Subcutaneous abdominal adipose tissue (tissue), 5 donors: ENCODE measurements around the gene ANGEL2.
A peak's percentile ranks its signal among the peaks of the same experiment; 100 is the strongest.

Experiments used
- H3K27ac ChIP-seq: one replicate; pipeline ENCODE4 v1.7.0; 2013; ENCODE audit warnings: low read depth, mild to moderate bottlenecking, inconsistent platforms, low read length, moderate library complexity
- H3K27me3 ChIP-seq, 5 donors: one replicate each; pipeline ENCODE4 v1.7.0; 2013; ENCODE audit warnings: low read length in 5 of 5, inconsistent platforms in 1 of 5; ENCODE audit not compliant: control insufficient read depth in 5 of 5, insufficient read depth in 4 of 5
- H3K36me3 ChIP-seq, 5 donors: one replicate each; pipeline ENCODE4 v1.7.0; 2013; ENCODE audit warnings: low read length in 5 of 5; ENCODE audit not compliant: control insufficient read depth in 5 of 5, insufficient read depth in 5 of 5
- H3K4me1 ChIP-seq, 5 donors: one replicate each; pipeline ENCODE4 v1.7.0; 2013; ENCODE audit warnings: low read length in 5 of 5, mild to moderate bottlenecking in 3 of 5, moderate library complexity in 1 of 5; ENCODE audit not compliant: control insufficient read depth in 5 of 5, insufficient read depth in 5 of 5
- H3K4me3 ChIP-seq, 5 donors: one replicate each; pipeline ENCODE4 v1.7.0; 2013; ENCODE audit warnings: low read length in 5 of 5, low read depth in 1 of 5
- H3K9ac ChIP-seq, 5 donors: one replicate each; pipeline ENCODE4 v1.7.0; 2013; ENCODE audit warnings: low read length in 5 of 5, mild to moderate bottlenecking in 4 of 5, moderate library complexity in 3 of 5
- H3K9me3 ChIP-seq, 5 donors: one replicate each; pipeline ENCODE4 v1.7.0; 2013; ENCODE audit warnings: low read length in 5 of 5; ENCODE audit not compliant: control insufficient read depth in 5 of 5
- donor health status: healthy.
- donor health status: healthy.
- donor health status: healthy.
- donor health status: healthy.
- donor health status: healthy.

ANGEL2 gene

GRCh38 chr1:212953321-212953720 is 62.3 kb downstream of the ANGEL2 start:
- Histone ChIP-seq H3K36me3 (no peaks in the 10 kb centered on the region), H3K4me1 (peaks cover 2 to 29% (median 22%) of the 10 kb centered on the region in 5 donors), H3K27me3 (peaks cover 15 to 42% (median 33%) of the 10 kb centered on the region in 5 donors), H3K27ac (no peak overlapping the region), H3K4me3 (no peak overlapping the region), H3K9ac (no peak overlapping the region), H3K9me3 (peaks cover 0 to 2% (median 0%) of the 10 kb centered on the region in 5 donors)

GRCh38 chr1:212952641-212952976 is 63.1 kb downstream of the ANGEL2 start:
- no peak overlapping the region for H3K27ac ChIP-seq
- H3K4me3 ChIP-seq: peak overlapping the region in 1 of 5 donors; percentile 3
- H3K9me3 ChIP-seq: peaks cover 0 to 3% (median 0%) of the 10 kb centered on the region in 5 donors
- H3K36me3 ChIP-seq: no peaks in the 10 kb centered on the region
- no peak overlapping the region for H3K9ac ChIP-seq
- peaks cover 15 to 39% (median 31%) of the 10 kb centered on the region in 5 donors for H3K27me3 ChIP-seq
- peaks cover 2 to 29% (median 22%) of the 10 kb centered on the region in 5 donors for H3K4me1 ChIP-seq

GRCh38 chr1:212951947-212952640 is 63.6 kb downstream of the ANGEL2 start:
- H3K27ac ChIP-seq: no peak overlapping the region
- peak overlapping the region in 4 of 5 donors; percentile 35 to 53 (median 44) for H3K4me3 ChIP-seq

GRCh38 chr1:212951126-212951946 is 64.3 kb downstream of the ANGEL2 start:
- H3K27ac ChIP-seq: no peak overlapping the region

More at GRCh38 chr1:212951947-212952640, 63.6 kb downstream of the ANGEL2 start:
- H3K4me1 ChIP-seq: peaks cover 2 to 29% (median 22%) of the 10 kb centered on the region in 5 donors
- H3K27me3 ChIP-seq: peaks cover 15 to 39% (median 31%) of the 10 kb centered on the region in 5 donors
- H3K9ac ChIP-seq: no peak overlapping the region
- H3K9me3 ChIP-seq: peaks cover 0 to 3% (median 0%) of the 10 kb centered on the region in 5 donors
- no peaks in the 10 kb centered on the region for H3K36me3 ChIP-seq

GRCh38 chr1:212950243-212951125 is 65.2 kb downstream of the ANGEL2 start, which contains the start of gene VASH2:
Gene VASH2, plus strand, starts transcription at chr1:212950541. Its CDS starts 1,002 bp downstream, at chr1:212951543.
- H3K27ac ChIP-seq: no peak within 1 kb of the TSS
- peak within 1 kb of the TSS in 2 of 5 donors; percentile 37 to 47 for H3K9ac ChIP-seq
- peaks cover 0 to 3% (median 0%) of the 10 kb centered on the region in 5 donors for H3K9me3 ChIP-seq

More at GRCh38 chr1:212951126-212951946, 64.3 kb downstream of the ANGEL2 start:
- Histone ChIP-seq H3K4me1 (peaks cover 2 to 29% (median 22%) of the 10 kb centered on the region in 5 donors), H3K27me3 (peaks cover 15 to 39% (median 31%) of the 10 kb centered on the region in 5 donors), H3K36me3 (no peaks in the 10 kb centered on the region), H3K9me3 (peaks cover 0 to 3% (median 0%) of the 10 kb centered on the region in 5 donors), H3K9ac (peak overlapping the region in 2 of 5 donors; percentile 37 to 47), H3K4me3 (peak overlapping the region; percentile 67 to 74 (median 69))

GRCh38 chr1:212949771-212950170 is 65.9 kb downstream of the ANGEL2 start:
- Histone ChIP-seq H3K27me3 (peaks cover 15 to 36% (median 31%) of the 10 kb centered on the region in 5 donors), H3K9ac (no peak overlapping the region), H3K36me3 (no peaks in the 10 kb centered on the region), H3K9me3 (peaks cover 0 to 3% (median 0%) of the 10 kb centered on the region in 5 donors), H3K4me1 (peaks cover 2 to 29% (median 22%) of the 10 kb centered on the region in 5 donors), H3K4me3 (peak overlapping the region; percentile 51 to 73 (median 67)), H3K27ac (no peak overlapping the region)

More at GRCh38 chr1:212950243-212951125, 65.2 kb downstream of the ANGEL2 start, which contains the start of gene VASH2:
- Histone ChIP-seq H3K27me3 (peaks cover 15 to 36% (median 31%) of the 10 kb centered on the region in 5 donors), H3K4me1 (peaks cover 2 to 29% (median 22%) of the 10 kb centered on the region in 5 donors), H3K4me3 (peak within 1 kb of the TSS; percentile 67 to 74 (median 69)), H3K36me3 (no peaks in the 10 kb centered on the region)

GRCh38 chr1:212946872-212947271 is 68.8 kb downstream of the ANGEL2 start:
- Histone ChIP-seq H3K4me1 (peaks cover 2 to 19% (median 18%) of the 10 kb centered on the region in 5 donors), H3K9ac (no peak overlapping the region), H3K27me3 (peaks cover 12 to 24% (median 19%) of the 10 kb centered on the region in 5 donors), H3K36me3 (no peaks in the 10 kb centered on the region), H3K4me3 (no peak overlapping the region), H3K9me3 (peaks cover 0 to 3% (median 0%) of the 10 kb centered on the region in 5 donors), H3K27ac (no peak overlapping the region)

- Histone ChIP-seq H3K27ac (no peak overlapping the region), H3K4me1 (peaks cover 0 to 9% (median 7%) of the 10 kb centered on the region in 5 donors), H3K27me3 (peaks cover 4 to 13% (median 9%) of the 10 kb centered on the region in 5 donors)
These were observed 70.1 kb downstream of the ANGEL2 start for GRCh38 chr1:212945463-212946160.

More at GRCh38 chr1:212945463-212946160, 70.1 kb downstream of the ANGEL2 start:
- no peak overlapping the region for H3K9ac ChIP-seq
- no peak overlapping the region for H3K4me3 ChIP-seq
- H3K36me3 ChIP-seq: no peaks in the 10 kb centered on the region
- H3K9me3 ChIP-seq: peaks cover 0 to 3% (median 0%) of the 10 kb centered on the region in 5 donors
